Measurements from ENCODE around the gene ACTR5. TPM values are rescaled to one million over a fixed set of nuclear protein-coding genes. Genes with fewer than 3 reads are reported as not detected.

ACTR5 gene
- polyA plus RNA-seq, 1 donor from 2014 or later, result 23.3 TPM

DNA sequence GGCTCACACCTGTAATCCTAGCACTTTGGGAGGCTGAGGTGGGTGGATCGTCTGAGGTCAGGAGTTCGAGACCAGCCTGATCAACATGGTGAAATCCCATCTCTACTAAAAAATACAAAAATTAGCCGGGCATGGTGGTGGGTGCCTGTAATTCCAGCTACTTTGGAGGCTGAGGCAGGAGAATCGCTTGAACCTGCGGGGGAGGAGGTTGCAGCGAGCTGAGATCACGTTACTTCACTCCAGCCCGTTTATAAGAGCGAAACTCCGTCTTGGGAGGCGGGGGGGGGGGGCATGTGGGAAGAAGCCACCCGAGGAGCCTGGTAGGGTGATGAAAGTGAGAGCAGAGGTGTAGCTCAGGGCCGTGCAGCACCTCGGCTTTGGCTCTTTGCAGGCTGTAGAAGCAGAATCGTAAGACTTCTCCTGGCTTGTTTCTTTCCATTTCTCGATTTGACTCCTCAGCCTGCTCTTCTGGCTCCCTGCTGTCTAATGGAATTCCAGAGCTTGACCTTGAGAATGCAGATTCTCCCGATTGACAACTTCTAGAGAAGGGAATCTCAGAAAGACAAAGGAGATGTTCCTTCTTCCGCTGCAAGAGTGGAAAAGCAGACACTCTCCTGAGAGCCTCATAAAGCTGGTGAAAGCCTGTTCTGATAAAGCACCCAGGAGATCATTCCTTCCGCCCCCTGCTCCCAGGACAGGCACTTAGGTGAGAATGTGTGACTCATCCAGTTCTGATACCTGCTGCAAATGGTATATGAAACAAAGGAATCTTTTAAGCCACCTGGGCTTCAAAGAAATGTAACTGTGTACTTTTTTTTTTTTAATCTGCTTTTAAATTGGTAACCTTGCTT lies 31.2 kb downstream of the ACTR5 start:
- Histone ChIP-seq H3K4me3 (ENCODE audit: low read length) (no peak overlapping the region), H3K9ac (ENCODE audit: low read length) (no peak overlapping the region)

DNA sequence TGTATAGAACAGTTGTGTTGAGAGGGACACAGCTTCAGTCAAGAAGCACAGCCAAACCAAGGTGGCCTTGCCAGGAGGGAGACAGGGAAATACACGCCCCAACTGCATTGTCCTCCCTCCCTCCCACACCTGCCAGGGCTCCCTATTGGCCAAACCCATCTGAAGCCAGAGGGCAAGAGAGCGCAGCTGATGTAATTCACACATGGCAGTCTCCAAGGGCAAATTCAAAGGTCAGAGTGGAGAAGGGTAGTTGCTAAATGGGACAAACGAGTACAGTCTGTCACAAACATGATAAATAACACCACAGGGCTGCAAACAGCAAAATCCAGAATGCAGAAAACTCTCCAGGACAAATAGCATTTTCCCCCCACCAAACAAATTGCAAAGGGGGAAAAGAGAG lies 34.0 kb downstream of the ACTR5 start:
- Histone ChIP-seq H3K27me3 (ENCODE audit: insufficient read depth, low read depth, low read length) (no peaks in the 10 kb centered on the region), H4K20me1 (ENCODE audit: insufficient read depth) (no peaks in the 10 kb centered on the region), H3F3A (ENCODE audit: insufficient read depth, low read length, poor library complexity, severe bottlenecking) (no peaks in the 10 kb centered on the region), H2AFZ (ENCODE audit: low read depth, low read length) (no peak overlapping the region), H3K27ac (ENCODE audit: low read length) (no peak overlapping the region), H3K9me2 (ENCODE audit: insufficient read depth, low read length) (no peaks in the 10 kb centered on the region), H3K9me3 (ENCODE audit: low read length) (no peaks in the 10 kb centered on the region), H3K79me2 (replicated peaks; ENCODE audit: insufficient read depth, low read length) (no peaks in the 10 kb centered on the region), H3K4me3 (ENCODE audit: low read length) (no peak overlapping the region), H3K36me3 (ENCODE audit: insufficient read depth, low read length) (no peaks in the 10 kb centered on the region), H3K4me2 (ENCODE audit: low read length) (no peak overlapping the region), H3K9ac (ENCODE audit: low read length) (no peak overlapping the region)
- TF ChIP-seq MXI1 (conservative IDR thresholded peaks at IDR 0.05; ENCODE audit: poor library complexity, severe bottlenecking) (no peak), EP300 (conservative IDR thresholded peaks at IDR 0.05; ENCODE audit: poor library complexity, severe bottlenecking) (no peak), SMC3 (conservative IDR thresholded peaks at IDR 0.05; ENCODE audit: poor library complexity) (no peak), EZH2 (IDR thresholded peaks at IDR 0.05; ENCODE audit: borderline replicate concordance, insufficient read depth, low read length, poor library complexity, severe bottlenecking) (no peak)
- TF ChIP-seq, protein P1, sequence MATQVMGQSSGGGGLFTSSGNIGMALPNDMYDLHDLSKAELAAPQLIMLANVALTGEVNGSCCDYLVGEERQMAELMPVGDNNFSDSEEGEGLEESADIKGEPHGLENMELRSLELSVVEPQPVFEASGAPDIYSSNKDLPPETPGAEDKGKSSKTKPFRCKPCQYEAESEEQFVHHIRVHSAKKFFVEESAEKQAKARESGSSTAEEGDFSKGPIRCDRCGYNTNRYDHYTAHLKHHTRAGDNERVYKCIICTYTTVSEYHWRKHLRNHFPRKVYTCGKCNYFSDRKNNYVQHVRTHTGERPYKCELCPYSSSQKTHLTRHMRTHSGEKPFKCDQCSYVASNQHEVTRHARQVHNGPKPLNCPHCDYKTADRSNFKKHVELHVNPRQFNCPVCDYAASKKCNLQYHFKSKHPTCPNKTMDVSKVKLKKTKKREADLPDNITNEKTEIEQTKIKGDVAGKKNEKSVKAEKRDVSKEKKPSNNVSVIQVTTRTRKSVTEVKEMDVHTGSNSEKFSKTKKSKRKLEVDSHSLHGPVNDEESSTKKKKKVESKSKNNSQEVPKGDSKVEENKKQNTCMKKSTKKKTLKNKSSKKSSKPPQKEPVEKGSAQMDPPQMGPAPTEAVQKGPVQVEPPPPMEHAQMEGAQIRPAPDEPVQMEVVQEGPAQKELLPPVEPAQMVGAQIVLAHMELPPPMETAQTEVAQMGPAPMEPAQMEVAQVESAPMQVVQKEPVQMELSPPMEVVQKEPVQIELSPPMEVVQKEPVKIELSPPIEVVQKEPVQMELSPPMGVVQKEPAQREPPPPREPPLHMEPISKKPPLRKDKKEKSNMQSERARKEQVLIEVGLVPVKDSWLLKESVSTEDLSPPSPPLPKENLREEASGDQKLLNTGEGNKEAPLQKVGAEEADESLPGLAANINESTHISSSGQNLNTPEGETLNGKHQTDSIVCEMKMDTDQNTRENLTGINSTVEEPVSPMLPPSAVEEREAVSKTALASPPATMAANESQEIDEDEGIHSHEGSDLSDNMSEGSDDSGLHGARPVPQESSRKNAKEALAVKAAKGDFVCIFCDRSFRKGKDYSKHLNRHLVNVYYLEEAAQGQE (IDR thresholded peaks at IDR 0.05; ENCODE audit: borderline replicate concordance), result no peak

More for the DNA sequence above, 31.2 kb downstream of the ACTR5 start:
- Histone ChIP-seq H3F3A (ENCODE audit: insufficient read depth, low read length, poor library complexity, severe bottlenecking) (no peaks in the 10 kb centered on the region), H3K27ac (ENCODE audit: low read length) (peak overlapping the region; percentile 25), H4K20me1 (ENCODE audit: insufficient read depth) (no peaks in the 10 kb centered on the region), H3K4me2 (ENCODE audit: low read length) (no peak overlapping the region), H2AFZ (ENCODE audit: low read depth, low read length) (peak overlapping the region; percentile 25), H3K79me2 (replicated peaks; ENCODE audit: insufficient read depth, low read length) (no peaks in the 10 kb centered on the region), H3K36me3 (ENCODE audit: insufficient read depth, low read length) (peaks cover 7% of the 10 kb centered on the region), H3K9me2 (ENCODE audit: insufficient read depth, low read length) (no peaks in the 10 kb centered on the region), H3K27me3 (ENCODE audit: insufficient read depth, low read depth, low read length) (no peaks in the 10 kb centered on the region), H3K9me3 (ENCODE audit: low read length) (no peaks in the 10 kb centered on the region)
- TF ChIP-seq, protein P1 (IDR thresholded peaks at IDR 0.05; ENCODE audit: borderline replicate concordance), result peak; percentile 29
- TF ChIP-seq POLR2AphosphoS5 (IDR thresholded peaks at IDR 0.05), result no peak

Measured in neural cell (in vitro differentiated cells).